BJ (cell line): ENCODE data around the gene ZNF155. TPM values are rescaled to one million over a fixed set of nuclear protein-coding genes. Genes with fewer than 3 reads are reported as not detected.

Experiments
- CTCF ChIA-PET: fragments of 350-600 bp; formaldehyde crosslinking; extraction: SDS; loops from one replicate; lab custom pipeline; 2021; ENCODE audit warnings: antibody characterized with exemption, inconsistent platforms; lab: Yijun Ruan, JAX
- POLR2A ChIA-PET: fragments of 300-600 bp; sonication (Branson Sonifier 250); formaldehyde crosslinking; extraction: SDS; loops from one replicate; lab custom pipeline; 2021; ENCODE audit warnings: antibody characterized with exemption; lab: Charles Lee
- DNase-seq: peaks from one replicate; pipeline ENCODE4 v3.0.0-alpha.2; 2011; ENCODE audit warnings: low read depth
- H3K27me3 ChIP-seq: 2 replicates; pipeline ENCODE4 v1.6.0; 2011; ENCODE audit warnings: low read length; ENCODE audit not compliant: control insufficient read depth, insufficient read depth
- H3K36me3 ChIP-seq: 2 replicates; pipeline ENCODE4 v1.5.1; 2011; ENCODE audit warnings: low read length; ENCODE audit not compliant: control insufficient read depth, insufficient read depth
- H3K4me3 ChIP-seq: 2 replicates; pipeline ENCODE4 v1.5.1; 2011; ENCODE audit warnings: low read depth, mild to moderate bottlenecking, control low read depth, low read length
- polyA plus RNA-seq: library from polyadenylated mRNA; depleted of rRNA; stranded (reverse); fragments of >200 nt; gene quantifications from 2 replicates; pipeline ENCODE4 v1.2.3, GENCODE V29; 2011
- TF ChIP-seq, protein P1 (sequence below): IDR thresholded peaks from 2 replicates; pipeline ENCODE4 v1.5.1; 2011; ENCODE audit warnings: low read depth, mild to moderate bottlenecking, control low read depth, inconsistent platforms, low read length, moderate library complexity; ENCODE audit not compliant: insufficient read depth

ZNF155 gene
- polyA plus RNA-seq, 1 experiment, result 2.4 TPM

DNA sequence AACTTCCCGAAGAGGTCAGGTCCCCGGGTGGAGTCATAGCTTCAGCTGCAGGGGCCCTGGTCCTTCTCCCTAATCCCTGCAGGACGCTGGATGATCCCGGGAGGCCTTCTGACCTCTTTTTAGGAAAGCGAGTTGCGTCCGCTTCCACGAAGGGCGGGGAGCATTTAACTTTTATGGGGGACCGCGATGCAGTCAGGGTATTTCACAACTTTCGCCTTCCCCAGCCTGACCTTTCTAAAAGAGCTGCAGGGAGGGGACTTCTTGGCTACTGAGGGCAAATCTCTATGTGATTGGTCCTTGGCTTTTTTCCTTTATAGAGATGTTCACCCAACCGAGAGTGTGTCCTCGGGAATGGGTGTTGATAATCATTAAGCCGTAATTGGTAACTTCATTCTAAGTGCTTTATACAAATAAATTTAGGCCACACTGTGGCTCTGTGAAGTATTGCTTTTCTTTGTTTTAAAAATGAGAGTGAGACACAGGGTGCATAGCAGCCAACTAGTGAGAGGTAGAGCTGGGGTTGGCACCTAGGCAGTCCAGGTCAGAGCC lies 19.5 kb downstream of the ZNF155 start:
- Histone ChIP-seq H3K4me3 (peak overlapping the region; percentile 72), H3K27me3 (no peaks in the 10 kb centered on the region), H3K36me3 (peaks cover 8% of the 10 kb centered on the region)
- TF ChIP-seq, protein P1, sequence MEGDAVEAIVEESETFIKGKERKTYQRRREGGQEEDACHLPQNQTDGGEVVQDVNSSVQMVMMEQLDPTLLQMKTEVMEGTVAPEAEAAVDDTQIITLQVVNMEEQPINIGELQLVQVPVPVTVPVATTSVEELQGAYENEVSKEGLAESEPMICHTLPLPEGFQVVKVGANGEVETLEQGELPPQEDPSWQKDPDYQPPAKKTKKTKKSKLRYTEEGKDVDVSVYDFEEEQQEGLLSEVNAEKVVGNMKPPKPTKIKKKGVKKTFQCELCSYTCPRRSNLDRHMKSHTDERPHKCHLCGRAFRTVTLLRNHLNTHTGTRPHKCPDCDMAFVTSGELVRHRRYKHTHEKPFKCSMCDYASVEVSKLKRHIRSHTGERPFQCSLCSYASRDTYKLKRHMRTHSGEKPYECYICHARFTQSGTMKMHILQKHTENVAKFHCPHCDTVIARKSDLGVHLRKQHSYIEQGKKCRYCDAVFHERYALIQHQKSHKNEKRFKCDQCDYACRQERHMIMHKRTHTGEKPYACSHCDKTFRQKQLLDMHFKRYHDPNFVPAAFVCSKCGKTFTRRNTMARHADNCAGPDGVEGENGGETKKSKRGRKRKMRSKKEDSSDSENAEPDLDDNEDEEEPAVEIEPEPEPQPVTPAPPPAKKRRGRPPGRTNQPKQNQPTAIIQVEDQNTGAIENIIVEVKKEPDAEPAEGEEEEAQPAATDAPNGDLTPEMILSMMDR, result no peak
- POLR2A ChIA-PET, result interaction anchor here (0.7 kb wide), 2 partner anchors 805 to 1761 kb away, joined by 3 to 6 read pairs; no protein-coding TSS in a partner anchor
- CTCF ChIA-PET, result no interaction called here
- no peak for DNase-seq

GRCh38 chr19:44005973-44006372 lies 22.0 kb downstream of the ZNF155 start:
- ChIA-PET CTCF (no interaction called here), POLR2A (no interaction called here)
- Histone ChIP-seq H3K27me3 (no peaks in the 10 kb centered on the region), H3K4me3 (no peak overlapping the region), H3K36me3 (peaks cover 26% of the 10 kb centered on the region)
- TF ChIP-seq, protein P1, result no peak
- no peak for DNase-seq

DNA sequence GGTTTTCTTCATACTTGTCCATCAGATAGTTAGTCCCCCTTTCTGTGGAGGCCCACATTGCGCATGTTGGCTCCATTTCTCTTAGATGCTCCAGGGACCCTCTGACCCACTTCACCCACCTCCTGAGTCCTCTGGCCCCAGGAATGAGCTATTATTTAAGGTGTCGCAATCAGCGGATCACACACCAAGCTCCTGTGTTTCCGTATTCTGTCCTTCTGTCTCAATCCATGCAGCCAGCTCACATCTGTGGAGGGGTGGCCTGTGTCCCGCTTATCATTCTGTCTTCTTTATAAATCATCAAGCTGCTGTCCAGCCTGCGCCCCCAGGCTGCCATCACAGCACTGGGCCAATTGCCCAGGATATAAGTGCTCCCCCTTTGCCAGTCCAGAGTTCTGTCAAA lies 23.5 kb downstream of the ZNF155 start:
- Histone ChIP-seq H3K27me3 (no peaks in the 10 kb centered on the region), H3K36me3 (peaks cover 28% of the 10 kb centered on the region), H3K4me3 (no peak overlapping the region)
- TF ChIP-seq, protein P1, result no peak
- DNase-seq, result no peak
- ChIA-PET CTCF (no interaction called here), POLR2A (no interaction called here)

DNA sequence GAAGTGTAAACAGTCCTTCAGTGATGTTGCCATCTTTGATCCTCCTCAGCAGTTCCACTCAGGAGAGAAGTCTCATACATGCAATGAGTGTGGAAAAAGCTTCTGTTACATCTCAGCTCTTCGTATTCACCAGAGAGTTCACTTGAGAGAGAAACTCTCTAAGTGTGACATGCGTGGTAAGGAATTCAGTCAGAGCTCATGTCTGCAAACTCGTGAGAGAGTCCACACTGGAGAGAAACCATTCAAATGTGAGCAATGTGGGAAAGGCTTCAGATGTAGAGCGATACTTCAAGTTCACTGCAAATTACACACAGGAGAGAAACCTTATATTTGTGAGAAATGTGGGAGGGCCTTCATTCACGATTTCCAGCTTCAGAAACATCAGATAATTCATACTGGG lies 26.5 kb downstream of the ZNF155 start:
- ChIA-PET POLR2A (no interaction called here), CTCF (interaction anchor here (0.6 kb wide), 1 partner anchor 32 kb away, joined by 3 read pairs; no protein-coding TSS in a partner anchor)
- TF ChIP-seq, protein P1, result no peak
- no peak for DNase-seq
- no peak overlapping the region for H3K4me3 ChIP-seq
- H3K27me3 ChIP-seq, result no peaks in the 10 kb centered on the region
- H3K36me3 ChIP-seq, result peaks cover 28% of the 10 kb centered on the region

- CTCF ChIA-PET, result no interaction called here
Measured at GRCh38 chr19:44019498-44019897, 35.5 kb downstream of the ZNF155 start.

More at GRCh38 chr19:44019498-44019897, 35.5 kb downstream of the ZNF155 start:
- Histone ChIP-seq H3K36me3 (no peaks in the 10 kb centered on the region), H3K27me3 (no peaks in the 10 kb centered on the region; the same call in 1 of the 2 replicates), H3K4me3 (no peak overlapping the region)
- DNase-seq, result no peak
- TF ChIP-seq, protein P1, result no peak
- POLR2A ChIA-PET, result no interaction called here
